ENCODE results near the gene TSR3. TPM values are rescaled to one million over a fixed set of nuclear protein-coding genes. Genes with fewer than 3 reads are reported as not detected.

TSR3 gene
- total and polyA plus RNA-seq, 4 donors: 20.3 to 29.9 (median 28.9) TPM

DNA sequence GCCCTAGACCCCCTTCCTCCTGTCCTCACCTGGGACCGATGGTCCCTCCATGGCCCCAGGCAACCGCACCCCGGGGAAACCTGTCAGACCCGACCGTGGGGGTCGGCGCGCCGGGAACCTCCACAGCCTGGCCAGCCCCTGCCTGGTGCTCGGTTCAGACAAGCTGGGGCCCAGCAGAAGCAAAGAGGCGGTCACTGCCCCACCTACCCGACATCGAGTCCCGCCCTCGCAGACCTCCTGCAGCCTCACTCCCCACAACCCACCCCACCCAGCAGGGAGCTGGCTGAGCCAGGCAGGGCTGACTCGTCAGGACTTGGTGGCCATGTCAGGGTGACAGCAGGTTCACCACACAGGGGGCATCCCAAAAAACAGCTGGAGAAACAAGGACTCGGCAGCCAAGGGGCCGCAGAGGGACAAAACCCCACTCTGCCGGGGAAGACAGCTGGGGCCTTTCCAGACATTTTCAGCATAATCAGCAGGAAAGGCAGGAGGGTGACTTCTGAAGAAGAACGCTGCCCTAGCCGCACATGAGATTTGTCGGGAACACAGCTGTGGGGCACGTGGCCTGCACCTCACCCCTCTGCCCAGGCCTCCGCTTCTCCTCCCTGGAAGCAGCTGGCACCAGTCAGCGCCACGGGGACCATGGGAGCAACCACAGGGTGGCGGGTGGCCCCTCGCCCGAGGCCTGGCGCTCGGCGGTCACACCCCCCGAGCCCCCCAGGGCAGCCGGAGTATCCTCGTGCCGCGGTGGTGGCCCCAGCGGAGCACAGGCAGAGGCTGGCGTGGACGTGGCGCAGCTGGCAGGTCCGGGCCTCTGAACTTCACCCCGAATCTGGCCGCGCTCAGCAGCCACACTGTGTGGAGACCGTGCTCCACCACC is 23.0 kb upstream of the TSR3 start:
- H3K9me3 ChIP-seq (ENCODE audit: control insufficient read depth in 4 of 4, low read length in 3 of 4): no peaks in the 10 kb centered on the region
- H3K9ac ChIP-seq (ENCODE audit: low read depth in 1 of 2, low read length in 2 of 2): no peak overlapping the region
- TF ChIP-seq JUND (IDR thresholded peaks at IDR 0.05): no peak
- TF ChIP-seq TAF1 (conservative IDR thresholded peaks at IDR 0.05): no peak
- no peak for TF ChIP-seq YY1 (IDR thresholded peaks at IDR 0.05)
- TF ChIP-seq, protein P1, sequence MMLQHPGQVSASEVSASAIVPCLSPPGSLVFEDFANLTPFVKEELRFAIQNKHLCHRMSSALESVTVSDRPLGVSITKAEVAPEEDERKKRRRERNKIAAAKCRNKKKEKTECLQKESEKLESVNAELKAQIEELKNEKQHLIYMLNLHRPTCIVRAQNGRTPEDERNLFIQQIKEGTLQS (IDR thresholded peaks at IDR 0.05): no peak
- no peak for TF ChIP-seq FOXA2 (IDR thresholded peaks at IDR 0.05)
- H3K4me3 ChIP-seq (ENCODE audit: low read depth in 1 of 3, low read length in 3 of 3): no peak overlapping the region
- no peak overlapping the region for H3K27ac ChIP-seq (ENCODE audit: low read depth in 1 of 2, low read length in 2 of 2)
- WGBS: 95% methylated on average over 46 of the region's 46 CpGs
- H3K4me1 ChIP-seq (ENCODE audit: control insufficient read depth in 4 of 4, insufficient read depth in 4 of 4, low read length in 3 of 4): peaks cover 6 to 16% (median 11%) of the 10 kb centered on the region in 4 donors
- no peaks in the 10 kb centered on the region for H3K27me3 ChIP-seq (ENCODE audit: control insufficient read depth in 4 of 4, insufficient read depth in 4 of 4, low read length in 3 of 4)
- no peak for DNase-seq (ENCODE audit: low spot score)
- H3K36me3 ChIP-seq (ENCODE audit: control insufficient read depth in 4 of 4, insufficient read depth in 3 of 4, low read depth in 1 of 4, low read length in 3 of 4): peaks cover 0 to 22% (median 4%) of the 10 kb centered on the region in 4 donors

GRCh38 chr16:1372292-1372950 is 20.7 kb upstream of the TSR3 start:
- TF ChIP-seq FOXA1 (IDR thresholded peaks at IDR 0.05) (no peak), MAX (IDR thresholded peaks at IDR 0.05) (no peak), TAF1 (conservative IDR thresholded peaks at IDR 0.05) (no peak), NR2F2 (IDR thresholded peaks at IDR 0.05) (no peak), HNF4A (conservative IDR thresholded peaks at IDR 0.05) (no peak), SP1 (IDR thresholded peaks at IDR 0.05) (no peak), JUND (IDR thresholded peaks at IDR 0.05) (no peak), RXRA (IDR thresholded peaks at IDR 0.05) (no peak), GABPA (IDR thresholded peaks at IDR 0.05 in 1 of 2, conservative IDR thresholded peaks at IDR 0.05 in 1 of 2) (no peak), FOXA2 (IDR thresholded peaks at IDR 0.05) (no peak), RAD21 (IDR thresholded peaks at IDR 0.05) (no peak), ZBTB33 (IDR thresholded peaks at IDR 0.05) (no peak), EGR1 (IDR thresholded peaks at IDR 0.05; ENCODE audit: low read depth in 2 of 2) (no peak), YY1 (IDR thresholded peaks at IDR 0.05) (no peak), HNF4G (IDR thresholded peaks at IDR 0.05) (no peak), REST (IDR thresholded peaks at IDR 0.05) (no peak)
- TF ChIP-seq, protein P1 (IDR thresholded peaks at IDR 0.05): no peak
- TF ChIP-seq, protein P2, sequence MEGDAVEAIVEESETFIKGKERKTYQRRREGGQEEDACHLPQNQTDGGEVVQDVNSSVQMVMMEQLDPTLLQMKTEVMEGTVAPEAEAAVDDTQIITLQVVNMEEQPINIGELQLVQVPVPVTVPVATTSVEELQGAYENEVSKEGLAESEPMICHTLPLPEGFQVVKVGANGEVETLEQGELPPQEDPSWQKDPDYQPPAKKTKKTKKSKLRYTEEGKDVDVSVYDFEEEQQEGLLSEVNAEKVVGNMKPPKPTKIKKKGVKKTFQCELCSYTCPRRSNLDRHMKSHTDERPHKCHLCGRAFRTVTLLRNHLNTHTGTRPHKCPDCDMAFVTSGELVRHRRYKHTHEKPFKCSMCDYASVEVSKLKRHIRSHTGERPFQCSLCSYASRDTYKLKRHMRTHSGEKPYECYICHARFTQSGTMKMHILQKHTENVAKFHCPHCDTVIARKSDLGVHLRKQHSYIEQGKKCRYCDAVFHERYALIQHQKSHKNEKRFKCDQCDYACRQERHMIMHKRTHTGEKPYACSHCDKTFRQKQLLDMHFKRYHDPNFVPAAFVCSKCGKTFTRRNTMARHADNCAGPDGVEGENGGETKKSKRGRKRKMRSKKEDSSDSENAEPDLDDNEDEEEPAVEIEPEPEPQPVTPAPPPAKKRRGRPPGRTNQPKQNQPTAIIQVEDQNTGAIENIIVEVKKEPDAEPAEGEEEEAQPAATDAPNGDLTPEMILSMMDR (IDR thresholded peaks at IDR 0.05; ENCODE audit: low read depth, low read length, missing input control): no peak
- H3K27me3 ChIP-seq (ENCODE audit: control insufficient read depth in 4 of 4, insufficient read depth in 4 of 4, low read length in 3 of 4): no peaks in the 10 kb centered on the region
- H3K27ac ChIP-seq (ENCODE audit: low read depth in 1 of 2, low read length in 2 of 2): no peak overlapping the region
- H3K4me1 ChIP-seq (ENCODE audit: control insufficient read depth in 4 of 4, insufficient read depth in 4 of 4, low read length in 3 of 4): no peaks in the 10 kb centered on the region
- WGBS: 97% methylated on average over 17 of the region's 21 CpGs
- no peak for DNase-seq (ENCODE audit: low spot score)
- no peak overlapping the region for H3K9ac ChIP-seq (ENCODE audit: low read depth in 1 of 2, low read length in 2 of 2)
- peaks cover 0 to 27% (median 5%) of the 10 kb centered on the region in 4 donors for H3K36me3 ChIP-seq (ENCODE audit: control insufficient read depth in 4 of 4, insufficient read depth in 3 of 4, low read depth in 1 of 4, low read length in 3 of 4)
- no peak overlapping the region for H3K4me3 ChIP-seq (ENCODE audit: low read depth in 1 of 3, low read length in 3 of 3)
- H3K9me3 ChIP-seq (ENCODE audit: control insufficient read depth in 4 of 4, low read length in 3 of 4): no peaks in the 10 kb centered on the region

Data from liver (tissue), 9 donors.